Tibial nerve (tissue), 4 donors: Measurements from ENCODE around the gene SORCS3. TPM values are rescaled to one million over a fixed set of nuclear protein-coding genes. Genes with fewer than 3 reads are reported as not detected.
"Not testable (repeated sequence)": the region's sequence is repeated elsewhere in the genome, so short reads cannot be mapped to it uniquely, and the experiment has no call there.

Source experiments
- DNase-seq, 2 donors: peaks; one replicate each; pipeline ENCODE4 v3.0.0-alpha.2; 2019; ENCODE audit warnings: low spot score in 2 of 2
- H3K27ac ChIP-seq, 4 donors: fragments of 200-600 bp; sonication (generic) in 3 of 4; one replicate each; pipeline ENCODE4 v1.5.1; 2017 to 2019; ENCODE audit warnings: mild to moderate bottlenecking in 1 of 4
- H3K27me3 ChIP-seq, 2 donors: fragments of 200-600 bp; sonication (generic) in 1 of 2; one replicate each; pipeline versions ENCODE4 v1.5.1 to v1.6.0; 2017 to 2019
- H3K36me3 ChIP-seq, 3 donors: fragments of 200-600 bp; sonication (generic); one replicate each; pipeline ENCODE4 v1.5.1; 2018 to 2019
- H3K4me1 ChIP-seq, 4 donors: fragments of 200-600 bp; sonication (generic) in 3 of 4; one replicate each; pipeline ENCODE4 v1.5.1; 2017 to 2019
- H3K4me3 ChIP-seq, 4 donors: fragments of 200-600 bp; sonication (generic) in 3 of 4; one replicate each; pipeline ENCODE4 v1.5.1; 2017 to 2019; ENCODE audit warnings: mild to moderate bottlenecking in 1 of 4, moderate library complexity in 1 of 4
- H3K9me3 ChIP-seq, 4 donors: fragments of 200-600 bp; sonication (generic) in 3 of 4; one replicate each; pipeline ENCODE4 v1.5.1; 2017 to 2019
- CTCF ChIP-seq, 5 experiments: fragments of 200-600 bp in 3 of 5; fragments of 450-650 bp in 2 of 5; sonication (generic) in 3 of 5; IDR thresholded peaks; one replicate each; pipeline ENCODE4 v1.5.1; 2016 to 2019; ENCODE audit warnings: antibody characterized with exemption in 5 of 5, mild to moderate bottlenecking in 3 of 5, moderate library complexity in 2 of 5
- EP300 ChIP-seq, 2 donors: sonication (generic); formaldehyde crosslinking; IDR thresholded peaks; one replicate each; pipeline ENCODE4 v1.6.1; 2017; ENCODE audit warnings: antibody characterized with exemption in 2 of 2, mild to moderate bottlenecking in 1 of 2
- POLR2A ChIP-seq, 2 donors: fragments of 450-650 bp; IDR thresholded peaks; one replicate each; pipeline ENCODE4 v1.6.1; 2017; ENCODE audit warnings: antibody characterized with exemption in 2 of 2, mild to moderate bottlenecking in 2 of 2, moderate library complexity in 2 of 2
- WGBS, 2 donors: methylation state at CpG; one replicate each; pipeline ENCODE4 v1.1.5; 2018; 5-methylcytosine and 5-hydroxymethylcytosine counted together
- total RNA-seq, 4 donors: library from RNA; depleted of rRNA; stranded (reverse); fragments of >200 nt; gene quantifications; one replicate each; pipeline ENCODE4 v1.1.0, GENCODE V29; 2016

Gene SORCS3
- total RNA-seq, 4 donors from 2014 or later = 1.8 to 3.9 (median 3.2) TPM

- H3K27ac ChIP-seq = no peak overlapping the region
- no peaks in the 10 kb centered on the region for H3K9me3 ChIP-seq
- H3K36me3 ChIP-seq = no peaks in the 10 kb centered on the region
- TF ChIP-seq POLR2A (IDR thresholded peaks at IDR 0.05) (no peak), EP300 (IDR thresholded peaks at IDR 0.05) (no peak), CTCF (IDR thresholded peaks at IDR 0.05) (no peak)
- WGBS, 2 donors = 51 to 53% methylated on average over 4 of the region's 4 CpGs
- no peak overlapping the region for H3K4me3 ChIP-seq
- H3K4me1 ChIP-seq = peaks cover 0 to 6% (median 0%) of the 10 kb centered on the region in 4 donors
- H3K27me3 ChIP-seq = no peaks in the 10 kb centered on the region
- DNase-seq = no peak
These were observed 66.7 kb downstream of the SORCS3 start for GRCh38 chr10:104707602-104708459.

GRCh38 chr10:104711302-104711721, 70.2 kb downstream of the SORCS3 start:
- H3K36me3 ChIP-seq = no peaks in the 10 kb centered on the region
- no peak overlapping the region for H3K27ac ChIP-seq
- H3K4me3 ChIP-seq = no peak overlapping the region
- no peaks in the 10 kb centered on the region for H3K27me3 ChIP-seq
- peaks cover 0 to 6% (median 0%) of the 10 kb centered on the region in 4 donors for H3K4me1 ChIP-seq
- no peak for TF ChIP-seq POLR2A (IDR thresholded peaks at IDR 0.05)
- no peak for DNase-seq
- no peaks in the 10 kb centered on the region for H3K9me3 ChIP-seq
- 68 to 75% methylated on average over 3 of the region's 3 CpGs for WGBS, 2 donors

GRCh38 chr10:104730593-104730992, 89.5 kb downstream of the SORCS3 start:
- WGBS, 2 donors = 84 to 85% methylated on average over 2 of the region's 2 CpGs
- H3K27me3 ChIP-seq, H3K4me3 ChIP-seq, H3K27ac ChIP-seq, H3K4me1 ChIP-seq, H3K9me3 ChIP-seq, DNase-seq, H3K36me3 ChIP-seq: not testable (repeated sequence)

GRCh38 chr10:104731192-104731591, 90.1 kb downstream of the SORCS3 start:
- H3K4me3 ChIP-seq = no peak overlapping the region
- H3K9me3 ChIP-seq = peaks cover 0 to under 1% (median 0%) of the 10 kb centered on the region in 4 donors
- whole genome bisulfite sequencing, 2 donors = 82 to 85% methylated on average over 3 of the region's 3 CpGs
- peak overlapping the region in 2 of 4 donors; percentile 46 to 55 for H3K27ac ChIP-seq
- no peaks in the 10 kb centered on the region for H3K27me3 ChIP-seq
- peaks cover 0 to 7% (median 0%) of the 10 kb centered on the region in 4 donors for H3K4me1 ChIP-seq
- DNase-seq = no peak
- TF ChIP-seq EP300 (IDR thresholded peaks at IDR 0.05) = no peak
- TF ChIP-seq CTCF (IDR thresholded peaks at IDR 0.05) = no peak
- no peak for TF ChIP-seq POLR2A (IDR thresholded peaks at IDR 0.05)
- no peaks in the 10 kb centered on the region for H3K36me3 ChIP-seq

GRCh38 chr10:104732222-104732621, 91.1 kb downstream of the SORCS3 start:
- WGBS, 2 donors = 23 to 44% methylated on average over 3 of the region's 3 CpGs
- no peak overlapping the region for H3K4me3 ChIP-seq

GRCh38 chr10:104734433-104734832, 93.3 kb downstream of the SORCS3 start:
- no peak overlapping the region for H3K4me3 ChIP-seq
- no peak overlapping the region for H3K27ac ChIP-seq
- TF ChIP-seq CTCF (IDR thresholded peaks at IDR 0.05) (no peak), EP300 (IDR thresholded peaks at IDR 0.05) (no peak), POLR2A (IDR thresholded peaks at IDR 0.05) (no peak)
- 38 to 45% methylated on average over 2 of the region's 2 CpGs for WGBS, 2 donors
- no peak for DNase-seq
- H3K27me3 ChIP-seq = no peaks in the 10 kb centered on the region
- peaks cover 0 to 7% (median 0%) of the 10 kb centered on the region in 4 donors for H3K4me1 ChIP-seq
- H3K36me3 ChIP-seq = no peaks in the 10 kb centered on the region
- no peaks in the 10 kb centered on the region for H3K9me3 ChIP-seq

More at GRCh38 chr10:104732222-104732621, 91.1 kb downstream of the SORCS3 start:
- TF ChIP-seq EP300 (IDR thresholded peaks at IDR 0.05) (peak in 1 of 2 donors; percentile 72), POLR2A (IDR thresholded peaks at IDR 0.05) (no peak)
- Histone ChIP-seq H3K27ac (peak overlapping the region in 3 of 4 donors; percentile 7 to 55 (median 46)), H3K27me3 (no peaks in the 10 kb centered on the region), H3K36me3 (no peaks in the 10 kb centered on the region), H3K4me1 (peaks cover 0 to 7% (median 0%) of the 10 kb centered on the region in 4 donors), H3K9me3 (no peaks in the 10 kb centered on the region)
- DNase-seq = peak in 1 of 2 donors; percentile 17
